Measurements from ENCODE around the gene HHATL.
"Not testable (repeated sequence)": the region's sequence is repeated elsewhere in the genome, so short reads cannot be mapped to it uniquely, and the experiment has no call there.

HHATL gene

GRCh38 chr3:42733501-42734262 is 31.1 kb upstream of the HHATL start:
- no peak for DNase-seq (ENCODE audit: low spot score)

GRCh38 chr3:42732829-42733459 is 30.3 kb upstream of the HHATL start:
- DNase-seq (ENCODE audit: low spot score): no peak

- DNase-seq (ENCODE audit: low spot score): no peak
Observed at GRCh38 chr3:42732196-42732828, 29.7 kb upstream of the HHATL start.

GRCh38 chr3:42731476-42732195 is 29.0 kb upstream of the HHATL start:
- DNase-seq (ENCODE audit: low spot score): no peak

- no peak for DNase-seq (ENCODE audit: low spot score)
Observed at GRCh38 chr3:42730706-42731420, 28.3 kb upstream of the HHATL start.

- DNase-seq (ENCODE audit: low spot score): no peak
Observed at GRCh38 chr3:42730294-42730693, 27.7 kb upstream of the HHATL start.

- DNase-seq (ENCODE audit: low spot score): no peak
Observed at GRCh38 chr3:42729404-42730145, 27.0 kb upstream of the HHATL start.

- no peak for DNase-seq (ENCODE audit: low spot score)
Observed at GRCh38 chr3:42728668-42729364, 26.2 kb upstream of the HHATL start.

GRCh38 chr3:42728056-42728455 is 25.5 kb upstream of the HHATL start:
- DNase-seq (ENCODE audit: low spot score): no peak

- no peak for DNase-seq (ENCODE audit: low spot score)
Observed at GRCh38 chr3:42725454-42725853, 22.9 kb upstream of the HHATL start.

GRCh38 chr3:42723219-42723618 is 20.6 kb upstream of the HHATL start:
- peak; percentile 56 for DNase-seq (ENCODE audit: low spot score)

- DNase-seq (ENCODE audit: low spot score): not testable (repeated sequence)
Observed at GRCh38 chr3:42722442-42722841, 19.8 kb upstream of the HHATL start.

GRCh38 chr3:42721690-42722089 is 19.1 kb upstream of the HHATL start:
- no peak for DNase-seq (ENCODE audit: low spot score)

- DNase-seq (ENCODE audit: low spot score): no peak
Observed at GRCh38 chr3:42720126-42720525, 17.5 kb upstream of the HHATL start.

- DNase-seq (ENCODE audit: low spot score): no peak
Observed at GRCh38 chr3:42719002-42719401, 16.4 kb upstream of the HHATL start.

GRCh38 chr3:42718338-42718737 is 15.7 kb upstream of the HHATL start:
- no peak for DNase-seq (ENCODE audit: low spot score)

GRCh38 chr3:42717306-42717705 is 14.7 kb upstream of the HHATL start:
- DNase-seq (ENCODE audit: low spot score): no peak

GRCh38 chr3:42714171-42714852 is 11.7 kb upstream of the HHATL start:
- DNase-seq (ENCODE audit: low spot score): no peak

GRCh38 chr3:42713747-42714146 is 11.1 kb upstream of the HHATL start:
- DNase-seq (ENCODE audit: low spot score): no peak
